Neutrophil (primary cell): Measurements from ENCODE around the gene CRTAC1.
"Not testable (repeated sequence)": the region's sequence is repeated elsewhere in the genome, so short reads cannot be mapped to it uniquely, and the experiment has no call there.

ENCODE experiments used
- H3K27ac ChIP-seq: fragments of 200-600 bp; sonication (generic); 2 replicates; pipeline ENCODE4 v1.5.1; 2016; ENCODE audit warnings: mild to moderate bottlenecking, moderate library complexity
- H3K27me3 ChIP-seq: fragments of 200-600 bp; sonication (generic); 2 replicates; pipeline ENCODE4 v1.6.0; 2016; ENCODE audit warnings: mild to moderate bottlenecking
- H3K36me3 ChIP-seq: fragments of 200-600 bp; sonication (generic); 2 replicates; pipeline ENCODE4 v1.5.1; 2017
- H3K4me1 ChIP-seq, 2 experiments: fragments of 200-600 bp in 1 of 2; sonication (generic) in 1 of 2; 1 replicate in 1 of 2; 2 replicates in 1 of 2; pipeline versions ENCODE4 v1.5.1 to v1.6.1; 2013 to 2016; ENCODE audit warnings: low read depth in 1 of 2, low read length in 1 of 2, mild to moderate bottlenecking in 1 of 2, moderate library complexity in 1 of 2; ENCODE audit not compliant: control insufficient read depth in 1 of 2, insufficient read depth in 1 of 2
- H3K4me3 ChIP-seq, 2 experiments: fragments of 200-600 bp in 1 of 2; sonication (generic) in 1 of 2; 1 replicate in 1 of 2; 2 replicates in 1 of 2; pipeline ENCODE4 v1.5.1; 2013 to 2016; ENCODE audit warnings: low read depth in 1 of 2, low read length in 1 of 2, mild to moderate bottlenecking in 1 of 2, moderate library complexity in 1 of 2
- H3K9me3 ChIP-seq: fragments of 200-600 bp; sonication (generic); 2 replicates; pipeline ENCODE4 v1.5.1; 2016
- CTCF ChIP-seq: fragments of 200-600 bp; sonication (generic); IDR thresholded peaks from 2 replicates; pipeline ENCODE4 v1.5.1; 2016; ENCODE audit warnings: antibody characterized with exemption

Gene CRTAC1

GRCh38 chr10:97850446-97850845 is 180.0 kb downstream of the CRTAC1 start:
- no peak for TF ChIP-seq CTCF
- no peak overlapping the region for H3K27ac ChIP-seq
- H3K36me3 ChIP-seq = no peaks in the 10 kb centered on the region
- peaks cover 0 to 3% of the 10 kb centered on the region in 2 experiments for H3K4me1 ChIP-seq
- peaks cover 98% of the 10 kb centered on the region for H3K27me3 ChIP-seq
- H3K9me3 ChIP-seq = no peaks in the 10 kb centered on the region
- H3K4me3 ChIP-seq = no peak overlapping the region

GRCh38 chr10:97849687-97850402 is 180.6 kb downstream of the CRTAC1 start, which contains the start of gene GOLGA7B:
Gene GOLGA7B (plus strand): TSS chr10:97849843. CDS start chr10:97850304, 461 bp downstream.
- Histone ChIP-seq H3K9me3 (no peaks in the 10 kb centered on the region), H3K4me1 (peaks cover 0 to 3% of the 10 kb centered on the region in 2 experiments), H3K27ac (no peak within 1 kb of the TSS), H3K36me3 (no peaks in the 10 kb centered on the region), H3K27me3 (peaks cover 100% of the 10 kb centered on the region), H3K4me3 (peak within 1 kb of the TSS; percentile 44 to 55)
- TF ChIP-seq CTCF = no peak

- Histone ChIP-seq H3K4me3 (peak overlapping the region; percentile 44 to 55), H3K27ac (no peak overlapping the region), H3K4me1 (peaks cover 0 to 3% of the 10 kb centered on the region in 2 experiments), H3K9me3 (no peaks in the 10 kb centered on the region), H3K36me3 (no peaks in the 10 kb centered on the region), H3K27me3 (peaks cover 100% of the 10 kb centered on the region)
- TF ChIP-seq CTCF = no peak
Observed at GRCh38 chr10:97849103-97849686, 181.2 kb downstream of the CRTAC1 start.

- no peaks in the 10 kb centered on the region for H3K9me3 ChIP-seq
- no peaks in the 10 kb centered on the region for H3K4me1 ChIP-seq
- no peak overlapping the region for H3K27ac ChIP-seq
- H3K27me3 ChIP-seq = peaks cover 84% of the 10 kb centered on the region
- no peak overlapping the region for H3K4me3 ChIP-seq
- TF ChIP-seq CTCF = no peak
- H3K36me3 ChIP-seq = no peaks in the 10 kb centered on the region
Observed at GRCh38 chr10:97844678-97845077, 185.7 kb downstream of the CRTAC1 start.

GRCh38 chr10:97843972-97844371 is 186.4 kb downstream of the CRTAC1 start:
- H3K9me3 ChIP-seq, H3K36me3 ChIP-seq, H3K4me1 ChIP-seq, H3K4me3 ChIP-seq, H3K27ac ChIP-seq: not testable (repeated sequence)
- H3K27me3 ChIP-seq = peaks cover 82% of the 10 kb centered on the region

GRCh38 chr10:97843281-97843671 is 187.1 kb downstream of the CRTAC1 start:
- H3K27me3 ChIP-seq = peaks cover 82% of the 10 kb centered on the region
- no peaks in the 10 kb centered on the region for H3K4me1 ChIP-seq
- no peak overlapping the region for H3K4me3 ChIP-seq
- TF ChIP-seq CTCF = no peak
- no peaks in the 10 kb centered on the region for H3K9me3 ChIP-seq
- H3K27ac ChIP-seq = no peak overlapping the region
- no peaks in the 10 kb centered on the region for H3K36me3 ChIP-seq
